ENCODE measurements around the gene RNASE3.
"Not testable (repeated sequence)": the region's sequence is repeated elsewhere in the genome, so short reads cannot be mapped to it uniquely, and the experiment has no call there.

RNASE3 gene

GRCh38 chr14:20910822-20911221 lies 19.6 kb downstream of the RNASE3 start:
- DNase-seq = not testable (repeated sequence)

GRCh38 chr14:20919038-20919756 lies 28.0 kb downstream of the RNASE3 start:
- peak in 3 of 56 donors; percentile 0 to 17 (median 2) for DNase-seq

DNA sequence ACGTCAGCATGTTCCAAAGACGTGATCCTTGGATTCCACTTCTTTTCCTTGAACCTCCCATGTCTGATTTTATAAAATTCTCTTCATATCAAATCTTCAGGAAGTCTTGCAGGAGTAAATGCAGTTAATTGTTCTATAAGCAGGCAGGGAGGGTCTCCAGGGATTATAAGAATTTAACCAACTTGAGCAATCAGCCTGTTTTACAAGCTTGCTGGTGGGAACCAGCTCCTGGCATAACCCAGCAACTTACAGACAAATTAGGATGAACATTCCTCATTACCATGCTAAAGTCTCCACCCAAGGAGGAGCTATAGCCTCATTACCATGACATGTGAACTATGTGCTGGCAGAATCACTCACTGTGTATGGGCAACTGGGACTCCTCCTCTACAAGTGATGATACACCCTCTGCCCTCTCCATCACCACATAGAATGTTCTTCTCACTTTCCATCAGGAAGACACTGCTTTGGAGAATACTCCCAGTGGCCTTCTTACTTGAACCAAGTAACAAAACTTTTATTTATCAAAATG lies 32.6 kb downstream of the RNASE3 start:
- DNase-seq = not testable (repeated sequence)

- DNase-seq = peak in 6 of 56 donors; percentile 3 to 49 (median 16)
Observed at GRCh38 chr14:20934148-20934762, 43.1 kb downstream of the RNASE3 start.

GRCh38 chr14:20935303-20935984 lies 44.3 kb downstream of the RNASE3 start:
- DNase-seq = no peak
